HG03280 (cell line): ENCODE results near the gene RAB5B.
A peak's percentile ranks its signal among the peaks of the same experiment; 100 is the strongest.
"Not testable (repeated sequence)": the region's sequence is repeated elsewhere in the genome, so short reads cannot be mapped to it uniquely, and the experiment has no call there.

Experiments
- ATAC-seq: cut with Tn5 transposase; IDR thresholded peaks from one replicate; pipeline ENCODE4 v1.9.1; 2021; ENCODE audit warnings: mild to moderate bottlenecking, moderate library complexity; ENCODE audit not compliant: unreplicated experiment

Gene RAB5B

DNA sequence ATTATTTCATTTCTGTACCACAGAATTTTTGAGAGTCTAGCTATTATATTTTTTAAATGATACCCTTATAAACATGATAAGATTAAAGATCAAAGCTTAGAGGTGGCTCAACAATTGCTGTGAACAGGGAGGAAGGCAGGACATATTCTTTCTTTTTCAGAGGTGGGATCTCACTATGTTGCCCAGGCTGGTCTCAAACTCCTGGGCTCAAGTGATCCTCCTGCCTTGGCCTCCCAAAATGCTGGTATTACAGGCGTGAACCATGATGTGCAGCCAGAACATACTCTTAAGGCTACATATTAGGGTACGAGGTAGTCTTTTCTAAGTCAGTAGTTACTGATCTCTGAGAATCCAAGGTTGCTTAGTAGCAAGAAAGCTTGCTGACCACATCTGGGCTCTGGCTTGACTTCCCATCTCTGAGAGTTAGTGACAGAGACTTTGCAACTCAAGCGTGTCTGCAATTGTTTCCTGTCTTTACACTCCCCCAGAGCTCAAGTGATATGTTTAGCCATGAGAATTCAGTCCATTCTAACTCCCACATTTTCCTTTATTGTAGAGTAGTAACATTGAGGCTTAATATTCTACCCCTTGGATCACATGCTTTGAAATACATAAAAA lies 8.6 kb downstream of the RAB5B start:
- peak; percentile 59 for ATAC-seq

DNA sequence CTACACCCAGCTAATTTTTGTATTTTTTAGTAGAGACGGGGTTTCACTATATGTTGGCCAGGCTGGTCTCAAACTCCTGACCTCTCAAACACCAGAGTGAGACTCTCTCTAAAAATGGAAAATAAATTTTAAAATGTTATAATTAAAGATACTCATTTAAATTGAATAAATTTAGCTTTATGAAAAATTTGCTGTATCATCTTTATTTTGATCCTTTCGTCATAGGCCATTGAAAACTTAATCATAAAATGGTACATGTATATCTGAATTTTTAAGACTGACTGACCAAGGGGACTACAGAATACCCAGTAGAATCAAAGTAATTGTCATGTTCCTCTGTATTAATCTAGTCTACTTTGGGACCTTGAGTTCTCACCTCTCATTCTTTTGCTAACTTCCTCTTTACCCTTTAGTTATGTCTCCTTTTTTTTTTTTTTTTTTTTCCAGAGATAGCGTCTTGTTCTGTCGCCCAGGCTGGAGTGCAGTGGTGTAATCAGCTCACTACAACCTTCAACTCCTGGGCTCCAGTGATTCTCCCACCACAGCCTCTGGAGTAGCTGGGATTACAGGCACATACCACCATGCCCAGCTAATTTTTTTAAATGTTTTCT lies 9.5 kb downstream of the RAB5B start:
- ATAC-seq: no peak

DNA sequence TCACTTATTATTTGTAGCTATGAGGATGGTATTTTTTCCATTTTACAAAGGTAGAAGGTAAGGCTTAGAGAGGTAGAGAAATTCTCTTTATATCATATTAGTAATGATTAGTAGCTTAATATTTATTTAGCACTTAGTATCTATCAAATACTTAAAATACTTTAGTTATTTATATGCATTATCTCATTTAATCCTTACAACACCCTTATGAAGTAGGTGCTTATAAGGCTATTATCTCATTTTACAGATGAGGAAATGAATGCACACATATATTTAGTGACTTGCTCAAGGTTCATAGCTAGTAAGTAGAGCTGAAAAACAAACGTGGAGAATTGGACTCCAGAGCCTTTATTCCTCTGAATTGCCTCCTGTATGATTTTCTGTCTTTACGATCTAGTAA lies 11.0 kb downstream of the RAB5B start:
- no peak for ATAC-seq

DNA sequence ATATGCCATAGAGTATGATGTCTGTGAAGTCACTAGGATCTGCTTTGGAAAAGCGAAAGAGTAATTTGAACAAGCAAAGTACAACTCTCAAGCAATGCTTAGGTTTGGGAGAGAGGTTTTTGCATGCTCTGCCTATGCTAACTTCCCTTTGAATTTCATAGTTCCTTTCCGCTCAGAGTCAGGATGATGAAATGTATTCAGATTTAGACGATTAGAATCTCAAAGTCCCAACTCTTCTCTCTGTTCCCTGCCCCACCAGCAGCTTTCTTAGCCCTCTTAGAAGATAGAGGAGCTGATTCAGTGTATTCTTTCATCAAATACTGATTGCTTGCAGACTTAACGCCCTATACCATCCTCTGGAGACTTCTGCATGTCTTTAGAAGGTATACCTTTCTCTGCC lies 11.5 kb downstream of the RAB5B start:
- ATAC-seq: no peak

DNA sequence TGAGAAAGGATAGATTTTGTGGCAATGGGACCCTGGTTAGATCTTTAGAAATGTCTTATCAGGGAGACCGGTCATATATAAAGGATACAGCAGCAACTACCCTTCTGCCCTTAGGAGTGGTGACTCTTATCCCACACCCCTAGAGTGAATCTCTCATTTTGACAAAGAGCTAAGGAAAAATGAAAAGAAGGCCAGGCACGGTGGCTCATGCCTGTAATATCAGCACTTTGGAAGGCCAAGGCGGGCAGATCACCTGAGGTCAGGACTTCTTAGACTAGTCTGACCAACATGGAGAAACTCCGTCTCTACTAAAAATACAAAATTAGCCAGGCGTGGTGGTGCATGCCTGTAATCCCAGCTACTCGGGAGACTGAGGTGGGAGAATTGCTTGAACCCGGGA lies 12.1 kb downstream of the RAB5B start:
- ATAC-seq: not testable (repeated sequence)

DNA sequence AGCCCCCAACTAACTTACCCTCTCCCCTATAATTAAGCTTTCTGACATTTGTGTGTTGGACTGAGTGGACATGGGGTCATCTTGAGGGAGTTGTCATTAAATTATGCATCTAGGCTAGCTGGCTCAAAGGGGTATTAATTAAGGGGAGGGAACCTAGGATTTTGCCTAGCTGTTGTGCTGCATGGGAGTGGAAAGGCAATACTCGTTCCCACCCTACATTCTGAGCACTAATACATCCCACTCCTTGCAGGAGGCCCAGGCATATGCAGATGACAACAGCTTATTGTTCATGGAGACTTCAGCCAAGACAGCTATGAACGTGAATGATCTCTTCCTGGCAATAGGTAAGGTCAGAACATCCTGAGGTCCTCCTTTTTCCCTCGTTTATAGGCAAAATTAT lies 17.2 kb downstream of the RAB5B start:
- no peak for ATAC-seq

DNA sequence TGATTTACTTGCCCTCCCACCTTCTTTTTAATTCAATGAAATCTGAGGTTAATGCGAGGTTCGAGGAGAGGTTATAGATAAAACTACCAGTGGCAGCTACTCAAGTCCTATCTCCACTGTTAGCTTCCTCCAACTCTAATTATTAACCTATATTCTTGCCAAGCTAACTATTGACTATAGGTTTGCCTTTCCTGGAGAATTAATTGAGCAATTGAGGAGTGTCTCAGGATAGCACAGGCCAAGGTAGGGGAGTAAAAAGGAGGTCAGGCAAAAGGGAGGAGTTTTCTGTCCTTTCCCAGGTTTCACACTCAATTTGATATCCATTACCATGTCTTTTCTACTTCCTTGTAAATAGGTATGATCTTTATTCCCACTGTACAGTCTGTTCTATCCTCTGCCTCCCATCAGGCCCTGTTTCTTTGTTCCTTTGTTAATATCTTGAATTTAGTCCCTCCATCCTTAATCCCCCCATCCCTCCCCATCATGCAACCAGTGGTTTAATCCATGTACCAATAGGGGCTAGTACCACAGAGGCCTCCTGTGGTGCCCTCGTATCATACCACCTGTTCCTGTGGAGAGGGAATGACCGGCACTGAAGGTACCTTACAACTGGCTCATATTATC lies 19.5 kb downstream of the RAB5B start:
- ATAC-seq: no peak

DNA sequence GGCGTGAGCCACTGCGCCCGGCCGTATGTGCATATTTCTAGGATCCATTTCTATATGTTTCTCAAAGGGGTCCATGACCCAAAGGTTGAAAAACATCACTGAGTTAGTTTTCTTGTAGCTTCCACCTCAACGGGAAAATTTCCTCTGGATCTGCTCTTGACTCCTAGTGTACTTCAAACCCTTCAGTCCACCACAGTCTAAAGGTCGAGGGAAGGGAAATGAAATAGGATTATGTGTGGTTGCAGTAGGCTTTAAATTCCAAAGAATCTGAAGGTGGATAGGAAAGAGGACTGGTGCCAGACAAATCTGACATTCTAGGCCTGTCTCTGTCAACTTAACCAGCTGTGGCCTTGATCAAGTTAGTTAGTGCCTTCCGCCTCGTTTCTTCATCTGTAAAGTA lies 21.5 kb downstream of the RAB5B start:
- no peak for ATAC-seq

DNA sequence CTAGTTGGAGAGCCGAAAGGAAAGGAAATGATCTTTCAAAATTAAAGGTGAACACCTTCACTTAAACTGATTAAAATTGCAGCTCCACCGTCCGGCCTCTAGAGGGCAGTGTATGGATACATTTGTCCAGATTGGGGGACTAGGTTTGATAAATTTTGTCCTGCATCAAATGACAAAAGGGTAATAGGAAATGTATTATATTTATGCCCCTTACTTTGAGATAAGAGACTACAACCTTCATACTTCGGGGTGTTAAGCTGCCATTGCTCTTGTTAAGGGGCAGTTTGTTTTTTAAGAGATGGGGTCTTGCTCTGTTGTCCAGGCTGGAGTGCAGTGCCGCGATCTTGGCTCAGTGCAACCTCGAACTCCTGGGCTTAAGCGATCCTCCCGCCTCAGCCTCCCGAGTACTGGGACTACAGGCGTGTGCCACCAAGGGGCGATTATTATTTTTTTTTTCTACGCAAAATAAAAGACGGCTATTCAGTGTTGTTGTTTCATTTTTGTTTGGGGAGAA lies 22.4 kb downstream of the RAB5B start:
- no peak for ATAC-seq

DNA sequence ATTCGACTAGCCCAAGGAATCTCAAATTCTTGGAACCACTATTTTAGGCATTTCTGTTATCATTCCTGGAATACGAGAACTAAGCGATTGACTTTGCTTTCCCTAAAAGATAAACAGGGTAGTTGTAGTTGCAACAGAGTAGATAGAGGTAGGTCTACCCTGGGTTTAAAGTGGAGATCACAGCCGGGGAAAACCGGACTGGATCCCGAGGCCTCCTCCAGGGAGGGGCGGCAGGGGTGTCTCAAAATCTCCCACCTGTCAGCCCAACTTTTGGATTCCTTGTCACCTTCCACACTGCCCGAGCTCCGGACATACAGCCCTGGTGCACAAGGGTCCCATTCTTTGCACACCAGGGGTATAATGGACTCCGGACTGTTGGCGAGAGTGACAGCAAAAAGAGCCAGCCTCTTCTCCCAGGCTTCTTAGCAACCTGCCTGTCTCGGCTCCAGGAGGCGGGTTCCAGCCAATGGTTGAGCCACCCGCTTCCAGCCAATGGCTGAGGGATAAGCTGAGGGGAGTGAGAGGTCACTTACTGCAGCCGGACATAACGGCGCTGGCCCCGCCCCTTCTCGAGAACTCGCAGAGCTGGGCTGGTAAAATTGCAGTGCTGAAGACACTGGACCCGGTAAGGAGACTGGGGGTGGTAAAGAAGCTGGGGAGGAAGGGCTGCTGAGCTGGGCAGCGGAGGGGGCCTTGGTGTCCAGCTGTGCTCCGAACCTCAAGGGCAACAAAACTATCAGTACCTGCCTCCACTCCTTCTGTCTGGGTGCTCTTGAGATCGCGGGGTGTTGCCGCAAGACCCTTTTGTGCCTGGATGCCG lies 23.0 kb downstream of the RAB5B start, which contains the start of gene SUOX:
Gene SUOX, plus strand, starts transcription at position 562 of the 820 bp plus-strand sequence. CDS start 4,946 bp downstream, outside the sequence.
- peak; percentile 99 for ATAC-seq

DNA sequence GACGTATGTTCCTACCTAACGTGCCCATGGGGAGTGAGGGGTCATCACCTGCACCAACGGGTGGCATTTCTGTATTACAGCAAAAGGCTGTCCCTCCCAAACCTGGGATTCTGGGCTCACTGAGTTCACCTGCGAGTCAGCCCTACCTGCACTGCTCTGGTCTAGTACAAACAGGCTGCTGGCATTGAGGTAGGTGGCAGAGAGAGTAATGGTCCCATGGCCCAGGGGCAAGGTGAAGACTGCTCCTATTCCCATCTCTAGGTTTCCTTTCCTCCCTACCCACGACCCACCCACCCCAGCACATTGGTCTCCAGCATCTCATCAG lies 23.6 kb downstream of the RAB5B start:
- no peak for ATAC-seq

DNA sequence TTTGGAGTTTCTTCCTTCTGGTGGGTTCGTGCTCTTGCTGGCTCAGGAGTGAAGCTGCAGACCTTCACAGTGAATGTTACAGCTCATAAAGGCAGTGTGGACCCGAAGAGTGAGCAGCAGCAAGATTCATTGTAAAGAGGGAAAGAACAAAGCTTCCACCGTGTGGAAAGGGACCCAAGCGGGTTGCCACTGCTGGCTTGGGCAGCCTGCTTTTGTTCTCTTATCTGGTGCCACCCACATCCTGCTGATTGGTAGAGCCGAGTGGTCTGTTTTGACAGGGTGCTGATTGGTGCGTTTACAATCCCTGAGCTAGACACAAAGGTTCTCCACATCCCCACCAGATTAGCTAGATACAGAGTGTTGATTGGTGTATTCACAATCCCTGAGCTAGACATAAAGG lies 25.6 kb downstream of the RAB5B start:
- not testable (repeated sequence) for ATAC-seq

DNA sequence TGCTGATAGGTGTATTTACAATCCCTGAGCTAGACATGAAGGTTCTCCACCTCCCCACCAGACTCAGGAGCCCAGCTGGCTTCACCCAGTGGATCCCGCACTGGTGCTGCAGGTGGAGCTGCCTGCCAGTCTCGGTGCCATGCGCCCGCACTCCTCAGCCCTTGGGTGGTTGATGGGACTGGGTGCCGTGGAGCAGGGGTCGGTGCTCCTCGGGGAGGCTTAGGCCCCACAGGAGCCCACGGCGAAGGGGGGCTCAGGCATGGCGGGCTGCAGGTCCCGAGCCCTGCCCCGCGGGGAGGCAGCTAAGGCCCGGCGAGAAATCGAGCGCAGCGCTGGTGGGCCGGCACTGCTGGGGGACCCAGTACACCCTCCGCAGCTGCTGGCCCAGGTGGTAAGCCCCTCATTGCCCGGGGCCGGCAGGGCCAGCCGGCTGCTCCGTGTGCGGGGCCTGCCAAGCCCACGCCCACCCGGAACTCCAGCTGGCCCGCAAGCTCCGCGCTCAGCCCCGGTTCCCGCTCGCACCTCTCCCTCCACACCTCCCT lies 26.2 kb downstream of the RAB5B start:
- ATAC-seq: not testable (repeated sequence)

DNA sequence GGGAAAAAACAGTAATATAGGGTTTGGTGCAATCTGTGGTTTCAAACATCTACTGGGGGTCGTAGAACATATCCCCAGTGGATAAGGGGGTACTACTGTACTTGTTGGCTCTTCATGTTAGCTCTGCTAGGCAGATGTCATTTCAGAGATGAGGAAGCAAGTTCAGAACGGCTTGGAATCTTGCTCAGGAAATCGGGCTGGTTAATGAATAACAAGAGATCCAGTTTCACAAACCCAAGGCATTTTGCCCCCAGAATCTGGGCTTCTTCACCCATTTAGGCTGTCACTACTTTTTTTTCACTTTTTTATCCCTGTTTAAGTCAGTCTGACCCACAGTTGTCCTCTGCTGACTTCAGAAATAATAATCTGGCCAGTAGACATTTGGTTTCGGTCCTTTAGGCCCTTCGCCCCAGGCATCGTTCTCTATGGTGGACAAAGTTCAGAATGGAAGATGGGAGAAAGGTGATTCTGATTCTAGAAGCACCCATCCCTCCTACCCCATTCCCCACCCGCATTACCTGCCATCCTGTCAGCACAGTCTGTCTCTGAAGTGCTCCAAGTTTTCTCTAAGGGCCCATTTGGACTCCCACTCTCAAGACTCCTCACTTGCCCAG lies 27.7 kb downstream of the RAB5B start:
- ATAC-seq: no peak

DNA sequence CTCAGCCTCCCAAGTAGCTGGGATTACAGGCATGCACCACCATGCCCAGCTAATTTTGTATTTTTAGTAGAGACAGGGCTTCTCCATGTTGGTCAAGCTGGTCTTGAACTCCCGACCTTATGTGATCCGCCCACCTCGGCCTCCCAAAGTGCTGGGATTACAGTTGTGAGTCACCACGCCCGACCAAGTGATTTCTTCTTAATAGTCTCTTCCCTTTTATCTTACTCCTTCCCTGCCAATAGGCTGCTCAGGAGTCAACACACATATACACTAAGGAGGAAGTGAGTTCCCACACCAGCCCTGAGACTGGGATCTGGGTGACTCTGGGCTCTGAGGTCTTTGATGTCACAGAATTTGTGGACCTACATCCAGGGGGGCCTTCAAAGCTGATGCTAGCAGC lies 29.5 kb downstream of the RAB5B start:
- not testable (repeated sequence) for ATAC-seq

DNA sequence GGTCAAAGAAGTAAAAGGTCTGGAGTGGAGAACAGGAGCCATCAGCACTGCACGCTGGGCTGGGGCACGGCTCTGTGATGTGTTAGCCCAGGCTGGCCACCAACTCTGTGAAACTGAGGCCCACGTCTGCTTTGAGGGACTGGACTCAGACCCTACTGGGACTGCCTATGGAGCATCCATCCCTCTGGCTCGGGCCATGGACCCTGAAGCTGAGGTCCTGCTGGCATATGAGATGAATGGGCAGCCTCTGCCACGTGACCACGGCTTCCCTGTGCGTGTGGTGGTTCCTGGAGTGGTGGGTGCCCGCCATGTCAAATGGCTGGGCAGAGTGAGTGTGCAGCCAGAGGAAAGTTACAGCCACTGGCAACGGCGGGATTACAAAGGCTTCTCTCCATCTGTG lies 30.3 kb downstream of the RAB5B start:
- no peak for ATAC-seq

DNA sequence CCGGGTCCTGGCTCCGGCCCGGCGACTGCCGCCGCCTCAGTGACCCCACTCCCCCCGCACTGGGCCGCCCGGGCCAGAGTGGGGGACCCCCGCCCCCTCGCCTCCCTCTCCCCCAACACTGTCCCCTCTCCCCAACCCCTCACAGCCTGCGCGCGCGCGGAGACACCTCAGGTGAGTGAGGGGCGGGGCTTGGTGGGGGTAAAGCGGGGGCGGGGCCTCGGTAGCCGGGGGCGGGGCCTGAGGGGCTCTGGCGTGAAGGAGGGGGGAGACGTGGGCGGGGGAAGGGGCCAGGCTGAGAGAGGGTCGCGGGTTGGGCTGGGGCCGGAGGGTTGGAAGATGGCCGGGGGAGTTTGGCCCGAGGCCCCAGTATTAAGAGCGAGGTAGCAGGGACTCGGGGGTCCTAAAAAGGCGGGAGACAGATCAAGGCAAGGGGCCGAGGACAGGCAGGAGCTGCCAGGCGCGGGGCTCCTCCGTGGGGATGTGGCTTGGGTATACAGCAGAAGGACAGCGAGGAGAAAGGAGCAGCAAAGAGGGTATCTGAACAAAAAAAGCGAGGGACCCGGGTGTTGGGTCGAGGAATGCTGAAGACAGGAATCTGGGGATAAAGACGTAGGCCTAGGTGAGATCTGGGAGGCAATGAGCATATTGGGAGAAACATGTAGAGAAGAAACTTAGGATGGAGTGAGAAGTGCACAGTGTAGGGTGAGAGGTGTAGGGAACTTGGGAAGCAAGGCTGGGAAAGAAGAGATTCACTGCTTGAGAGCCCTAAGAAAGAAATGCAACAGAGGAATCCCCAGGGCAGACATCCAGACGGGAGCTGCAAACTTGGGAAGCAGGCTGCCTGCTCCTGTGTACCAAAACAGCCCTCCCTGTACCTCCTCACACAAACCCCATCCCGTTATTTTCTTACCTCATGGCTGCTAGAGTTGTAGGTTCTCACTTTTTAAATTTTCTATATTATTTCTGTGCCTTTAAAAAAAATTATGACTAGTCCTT lies 34.0 kb downstream of the RAB5B start:
- ATAC-seq: peak; percentile 39

DNA sequence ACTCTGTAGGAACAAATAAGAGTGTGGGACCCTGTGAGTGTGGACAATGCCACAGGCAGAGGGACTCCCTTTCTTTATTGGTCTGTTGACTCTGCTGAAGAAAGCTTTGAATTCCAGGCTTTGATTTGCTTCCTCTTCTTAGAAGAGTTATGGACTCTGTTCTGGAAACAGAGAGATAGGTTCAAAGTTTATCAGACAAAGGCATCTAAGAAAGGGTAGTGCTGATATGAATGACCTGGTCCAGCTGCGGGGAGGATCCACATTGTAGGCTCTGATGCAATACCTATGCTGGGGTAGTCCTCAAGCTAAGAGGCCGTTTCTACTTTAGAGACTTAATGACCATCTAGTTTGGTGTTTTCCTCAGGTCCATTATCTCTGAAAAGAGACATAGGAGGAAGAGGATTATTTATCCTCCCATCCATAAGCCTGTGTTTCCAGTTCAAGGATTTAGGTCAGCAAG lies 36.3 kb downstream of the RAB5B start:
- ATAC-seq: no peak

DNA sequence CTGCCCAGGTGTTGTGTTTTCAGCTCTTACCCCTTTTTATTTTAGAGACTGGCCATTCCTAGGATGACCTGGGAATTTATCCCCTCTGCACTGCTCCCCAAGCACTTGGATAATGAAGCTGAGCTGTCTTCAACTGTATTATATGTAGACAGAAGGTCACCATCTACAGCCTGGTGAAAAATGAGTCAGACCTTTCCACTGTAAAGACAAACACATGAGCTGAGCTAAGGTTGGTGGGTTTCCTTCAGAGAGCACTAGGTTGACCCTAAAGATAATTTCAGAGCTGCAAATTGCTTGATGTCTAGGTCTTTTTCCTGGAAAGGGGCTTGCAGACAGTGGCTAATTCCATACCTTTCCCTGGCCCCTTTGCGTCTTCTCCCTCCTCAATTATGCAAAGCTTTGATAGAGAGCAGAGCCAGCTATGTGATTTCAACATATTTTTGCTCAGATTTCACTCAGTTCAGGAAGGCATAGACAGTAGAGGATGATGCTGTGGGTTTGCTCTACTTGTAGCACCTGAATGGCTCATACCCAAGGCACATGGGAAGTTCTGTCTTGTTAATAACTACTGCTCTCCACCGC lies 37.7 kb downstream of the RAB5B start:
- no peak for ATAC-seq
